Right lung (tissue), 5 donors: ENCODE results near the gene SUMO3. TPM values are rescaled to one million over a fixed set of nuclear protein-coding genes. Genes with fewer than 3 reads are reported as not detected.

Source experiments
- DNase-seq, 2 donors: peaks; one replicate each; pipeline ENCODE4 v3.0.0-alpha.2; 2013
- polyA plus RNA-seq, 5 donors: library from polyadenylated mRNA; unstranded; fragments of 120-200 nt; gene quantifications; one replicate each; pipeline versions ENCODE4 v1.2.1 to v1.2.3, GENCODE V29; 2013; ENCODE audit warnings: inconsistent platforms in 1 of 5, low replicate concordance in 1 of 5; ENCODE audit not compliant: insufficient read length in 5 of 5, insufficient read depth in 1 of 5

Gene SUMO3
- polyA plus RNA-seq, 5 donors, result 116 to 138 (median 124) TPM

- no peak for DNase-seq
Observed at GRCh38 chr21:44780767-44781459, 36.9 kb downstream of the SUMO3 start.

GRCh38 chr21:44780137-44780502 lies 37.7 kb downstream of the SUMO3 start:
- no peak for DNase-seq

GRCh38 chr21:44779417-44780136 lies 38.3 kb downstream of the SUMO3 start:
- DNase-seq, result no peak

GRCh38 chr21:44778983-44779382 lies 38.9 kb downstream of the SUMO3 start:
- DNase-seq, result no peak

GRCh38 chr21:44778499-44778911 lies 39.4 kb downstream of the SUMO3 start:
- no peak for DNase-seq

GRCh38 chr21:44778094-44778493 lies 39.8 kb downstream of the SUMO3 start:
- no peak for DNase-seq

GRCh38 chr21:44774972-44775371 lies 42.9 kb downstream of the SUMO3 start:
- no peak for DNase-seq

- no peak for DNase-seq
Observed at GRCh38 chr21:44773291-44773932, 44.5 kb downstream of the SUMO3 start.

- no peak for DNase-seq
Observed at GRCh38 chr21:44771896-44772525, 45.9 kb downstream of the SUMO3 start.

- DNase-seq, result no peak
Observed at GRCh38 chr21:44767834-44768831, 49.7 kb downstream of the SUMO3 start.

- no peak for DNase-seq
Observed at GRCh38 chr21:44766818-44767354, 51.0 kb downstream of the SUMO3 start.

- no peak for DNase-seq
Observed at GRCh38 chr21:44766014-44766817, 51.6 kb downstream of the SUMO3 start.

GRCh38 chr21:44765231-44766013 lies 52.4 kb downstream of the SUMO3 start:
- no peak for DNase-seq

GRCh38 chr21:44764319-44765230 lies 53.3 kb downstream of the SUMO3 start:
- no peak for DNase-seq

GRCh38 chr21:44763451-44764318 lies 54.2 kb downstream of the SUMO3 start:
- no peak for DNase-seq

GRCh38 chr21:44763050-44763378 lies 54.8 kb downstream of the SUMO3 start:
- no peak for DNase-seq
